ENCODE results near the gene CRIP1.

The CRIP1 gene

GRCh38 chr14:105494606-105494929, 7.9 kb downstream of the CRIP1 start:
- Histone ChIP-seq H3K9me3 (replicated peaks in 1 of 2; ENCODE audit: control insufficient read depth in 2 of 2, insufficient read depth in 1 of 2, low read depth in 1 of 2, low read length in 2 of 2) (no peaks in the 10 kb centered on the region), H3K36me3 (replicated peaks in 1 of 2; ENCODE audit: control insufficient read depth in 2 of 2, insufficient read depth in 2 of 2, low read length in 2 of 2) (peaks cover 2 to 14% of the 10 kb centered on the region in 2 donors), H3K27me3 (ENCODE audit: control insufficient read depth in 3 of 3, insufficient read depth in 3 of 3, low read depth in 1 of 3, low read length in 3 of 3) (no peaks in the 10 kb centered on the region), H3K18ac (ENCODE audit: low read length) (no peak overlapping the region), H2AFZ (ENCODE audit: low read length) (no peak overlapping the region), H2AK5ac (ENCODE audit: low read depth, low read length) (no peak overlapping the region), H3K4me1 (ENCODE audit: control insufficient read depth in 2 of 2, insufficient read depth in 1 of 2, low read depth in 1 of 2, low read length in 2 of 2) (peaks cover 2 to 10% of the 10 kb centered on the region in 2 donors), H3K4me3 (ENCODE audit: low read length in 2 of 2) (no peak overlapping the region), H2BK15ac (ENCODE audit: low read length) (no peak overlapping the region), H4K91ac (ENCODE audit: low read depth, low read length, poor library complexity) (no peak overlapping the region), H4K8ac (ENCODE audit: low read depth, low read length) (no peak overlapping the region), H3K23ac (ENCODE audit: low read depth, low read length, poor library complexity) (no peak overlapping the region), H3K4ac (ENCODE audit: low read length) (no peak overlapping the region), H2BK120ac (ENCODE audit: low read depth, low read length) (no peak overlapping the region), H2BK12ac (ENCODE audit: low read length) (no peak overlapping the region), H3K14ac (ENCODE audit: low read length) (no peak overlapping the region), H3K4me2 (ENCODE audit: insufficient read depth, low read length, poor library complexity, severe bottlenecking) (no peak overlapping the region), H3K79me1 (ENCODE audit: low read depth, low read length) (peaks cover 17% of the 10 kb centered on the region), H3K27ac (replicated peaks; ENCODE audit: low read length) (no peak overlapping the region), H3K9ac (ENCODE audit: low read depth, low read length, poor library complexity) (no peak overlapping the region), H2BK5ac (ENCODE audit: low read length) (no peak overlapping the region)
- WGBS, 2 donors (ENCODE audit: extremely low coverage in 2 of 2, insufficient read length in 2 of 2, insufficient replicate concordance in 1 of 2): no CpG with 5 or more reads among the region's 6 CpGs
- DNase-seq (ENCODE audit: low spot score): no peak

GRCh38 chr14:105495101-105495989, 8.7 kb downstream of the CRIP1 start:
- H3K18ac ChIP-seq (ENCODE audit: low read length): no peak overlapping the region
- no peaks in the 10 kb centered on the region for H3K27me3 ChIP-seq (ENCODE audit: control insufficient read depth in 3 of 3, insufficient read depth in 3 of 3, low read depth in 1 of 3, low read length in 3 of 3)
- WGBS, 2 donors (ENCODE audit: extremely low coverage in 2 of 2, insufficient read length in 2 of 2, insufficient replicate concordance in 1 of 2): no CpG with 5 or more reads among the region's 18 CpGs
- DNase-seq (ENCODE audit: low spot score): no peak
- H3K4me3 ChIP-seq (ENCODE audit: low read length in 2 of 2): no peak overlapping the region
- peaks cover 2 to 14% of the 10 kb centered on the region in 2 donors for H3K36me3 ChIP-seq (replicated peaks in 1 of 2; ENCODE audit: control insufficient read depth in 2 of 2, insufficient read depth in 2 of 2, low read length in 2 of 2)
- H2AK5ac ChIP-seq (ENCODE audit: low read depth, low read length): no peak overlapping the region
- no peak overlapping the region for H3K4me2 ChIP-seq (ENCODE audit: insufficient read depth, low read length, poor library complexity, severe bottlenecking)
- H4K8ac ChIP-seq (ENCODE audit: low read depth, low read length): no peak overlapping the region
- H3K9ac ChIP-seq (ENCODE audit: low read depth, low read length, poor library complexity): no peak overlapping the region
- H4K91ac ChIP-seq (ENCODE audit: low read depth, low read length, poor library complexity): no peak overlapping the region
- no peaks in the 10 kb centered on the region for H3K9me3 ChIP-seq (replicated peaks in 1 of 2; ENCODE audit: control insufficient read depth in 2 of 2, insufficient read depth in 1 of 2, low read depth in 1 of 2, low read length in 2 of 2)
- H2BK5ac ChIP-seq (ENCODE audit: low read length): peak overlapping the region; percentile 90
- no peak overlapping the region for H2BK15ac ChIP-seq (ENCODE audit: low read length)
- no peak overlapping the region for H3K23ac ChIP-seq (ENCODE audit: low read depth, low read length, poor library complexity)
- no peak overlapping the region for H2AFZ ChIP-seq (ENCODE audit: low read length)
- H3K14ac ChIP-seq (ENCODE audit: low read length): no peak overlapping the region
- H3K4ac ChIP-seq (ENCODE audit: low read length): no peak overlapping the region
- no peak overlapping the region for H3K27ac ChIP-seq (replicated peaks; ENCODE audit: low read length)
- peaks cover 4 to 14% of the 10 kb centered on the region in 2 donors for H3K4me1 ChIP-seq (ENCODE audit: control insufficient read depth in 2 of 2, insufficient read depth in 1 of 2, low read depth in 1 of 2, low read length in 2 of 2)
- no peak overlapping the region for H2BK120ac ChIP-seq (ENCODE audit: low read depth, low read length)
- H3K79me1 ChIP-seq (ENCODE audit: low read depth, low read length): peaks cover 15% of the 10 kb centered on the region
- no peak overlapping the region for H2BK12ac ChIP-seq (ENCODE audit: low read length)

GRCh38 chr14:105495990-105496830, 9.5 kb downstream of the CRIP1 start:
- Histone ChIP-seq H3K4me1 (ENCODE audit: control insufficient read depth in 2 of 2, insufficient read depth in 1 of 2, low read depth in 1 of 2, low read length in 2 of 2) (peaks cover 7 to 17% of the 10 kb centered on the region in 2 donors), H3K4me3 (ENCODE audit: low read length in 2 of 2) (no peak overlapping the region), H3K79me1 (ENCODE audit: low read depth, low read length) (peaks cover 14% of the 10 kb centered on the region), H2BK120ac (ENCODE audit: low read depth, low read length) (no peak overlapping the region), H3K14ac (ENCODE audit: low read length) (no peak overlapping the region), H3K27me3 (ENCODE audit: control insufficient read depth in 3 of 3, insufficient read depth in 3 of 3, low read depth in 1 of 3, low read length in 3 of 3) (no peaks in the 10 kb centered on the region), H3K23ac (ENCODE audit: low read depth, low read length, poor library complexity) (no peak overlapping the region), H3K9me3 (replicated peaks in 1 of 2; ENCODE audit: control insufficient read depth in 2 of 2, insufficient read depth in 1 of 2, low read depth in 1 of 2, low read length in 2 of 2) (no peaks in the 10 kb centered on the region), H2BK15ac (ENCODE audit: low read length) (no peak overlapping the region), H3K18ac (ENCODE audit: low read length) (no peak overlapping the region), H2BK5ac (ENCODE audit: low read length) (peak overlapping the region; percentile 90), H3K9ac (ENCODE audit: low read depth, low read length, poor library complexity) (no peak overlapping the region), H3K4me2 (ENCODE audit: insufficient read depth, low read length, poor library complexity, severe bottlenecking) (no peak overlapping the region), H4K91ac (ENCODE audit: low read depth, low read length, poor library complexity) (no peak overlapping the region), H3K4ac (ENCODE audit: low read length) (no peak overlapping the region), H3K27ac (replicated peaks; ENCODE audit: low read length) (no peak overlapping the region), H3K36me3 (replicated peaks in 1 of 2; ENCODE audit: control insufficient read depth in 2 of 2, insufficient read depth in 2 of 2, low read length in 2 of 2) (peaks cover 2 to 14% of the 10 kb centered on the region in 2 donors), H4K8ac (ENCODE audit: low read depth, low read length) (no peak overlapping the region), H2AFZ (ENCODE audit: low read length) (no peak overlapping the region), H2BK12ac (ENCODE audit: low read length) (no peak overlapping the region), H2AK5ac (ENCODE audit: low read depth, low read length) (no peak overlapping the region)
- DNase-seq (ENCODE audit: low spot score): no peak
- no CpG with 5 or more reads among the region's 18 CpGs for WGBS, 2 donors (ENCODE audit: extremely low coverage in 2 of 2, insufficient read length in 2 of 2, insufficient replicate concordance in 1 of 2)

All from neuronal stem cell (in vitro differentiated cells).